ENCODE results near the gene AATF. TPM values are rescaled to one million over a fixed set of nuclear protein-coding genes. Genes with fewer than 3 reads are reported as not detected.

Gene AATF
- total RNA-seq, 4 donors from 2014 or later = 26.9 to 57.8 (median 35.4) TPM

DNA sequence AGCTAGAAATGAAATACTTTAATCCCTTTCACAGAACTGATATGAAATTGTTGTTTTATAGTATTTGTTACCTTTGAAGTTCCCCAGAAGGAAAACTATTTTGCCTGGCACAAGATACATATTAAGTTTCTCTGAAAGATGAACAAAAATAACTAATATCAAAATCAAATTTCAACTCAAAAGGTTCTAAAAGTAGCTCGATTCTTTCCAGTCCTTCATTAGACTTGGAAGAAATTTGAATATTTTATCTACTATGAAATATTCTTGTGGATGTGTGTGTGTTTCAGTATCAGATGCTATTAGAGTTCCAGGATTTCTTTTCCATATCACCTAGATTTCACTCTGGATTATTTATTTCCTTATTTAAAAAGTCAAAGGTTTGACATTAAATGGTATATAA is 3.6 kb upstream of the AATF start:
- Histone ChIP-seq H3K27ac (no peak overlapping the region), H3K4me1 (peaks cover 0 to 27% (median 14%) of the 10 kb centered on the region in 4 donors), H3K27me3 (peaks cover 0 to 65% of the 10 kb centered on the region in 2 donors), H3K9me3 (peaks cover 0 to 5% (median 0%) of the 10 kb centered on the region in 4 donors), H3K4me3 (no peak overlapping the region), H3K36me3 (no peaks in the 10 kb centered on the region)
- TF ChIP-seq CTCF (IDR thresholded peaks at IDR 0.05) (no peak), POLR2A (IDR thresholded peaks at IDR 0.05) (no peak)
- no peak for DNase-seq

DNA sequence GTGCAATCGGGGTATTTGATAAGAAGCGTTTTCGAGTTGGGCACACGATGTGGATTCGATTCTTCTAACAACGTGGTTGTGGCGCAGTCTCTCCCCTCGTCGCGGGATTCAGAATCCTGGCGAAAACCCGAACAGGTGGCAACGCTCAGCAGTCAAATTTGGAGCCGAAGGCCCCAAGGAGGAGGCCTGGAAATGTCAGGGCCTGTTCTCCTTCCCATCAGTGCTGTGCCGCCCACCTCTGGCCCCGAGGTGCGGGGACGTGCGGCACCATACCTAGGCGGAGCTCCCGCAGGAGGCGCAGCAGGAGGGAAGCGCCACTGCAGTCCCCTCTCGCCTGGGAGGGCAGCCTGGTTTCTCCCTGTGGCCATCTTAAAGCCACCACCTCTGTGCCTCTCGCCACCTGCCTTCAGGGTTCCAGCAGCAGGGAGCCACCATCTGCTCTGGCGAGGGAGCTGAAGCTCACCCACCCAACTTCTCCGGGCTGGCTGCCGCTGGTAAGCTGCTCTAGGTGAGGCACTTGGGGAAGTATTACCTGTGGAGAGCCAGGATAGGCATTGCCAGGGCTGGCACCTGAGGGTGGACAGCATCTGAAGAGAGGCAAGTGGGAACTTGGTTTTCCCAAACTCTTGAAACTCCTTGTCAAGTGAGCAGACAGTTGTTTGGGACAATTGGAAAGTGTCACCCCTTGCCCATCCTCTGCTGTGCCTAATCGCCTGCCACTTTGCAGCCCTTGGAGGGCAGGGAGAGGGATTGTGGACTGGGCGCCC is 2.6 kb upstream of the AATF start:
- peaks cover 0 to 55% of the 10 kb centered on the region in 2 donors for H3K27me3 ChIP-seq
- no peaks in the 10 kb centered on the region for H3K36me3 ChIP-seq
- no peak for TF ChIP-seq CTCF (IDR thresholded peaks at IDR 0.05)
- TF ChIP-seq POLR2A (IDR thresholded peaks at IDR 0.05) = no peak
- no peak for DNase-seq
- no peak overlapping the region for H3K4me3 ChIP-seq
- H3K27ac ChIP-seq = no peak overlapping the region
- peaks cover 0 to 5% (median 0%) of the 10 kb centered on the region in 4 donors for H3K9me3 ChIP-seq
- H3K4me1 ChIP-seq = peaks cover 0 to 32% (median 18%) of the 10 kb centered on the region in 4 donors

DNA sequence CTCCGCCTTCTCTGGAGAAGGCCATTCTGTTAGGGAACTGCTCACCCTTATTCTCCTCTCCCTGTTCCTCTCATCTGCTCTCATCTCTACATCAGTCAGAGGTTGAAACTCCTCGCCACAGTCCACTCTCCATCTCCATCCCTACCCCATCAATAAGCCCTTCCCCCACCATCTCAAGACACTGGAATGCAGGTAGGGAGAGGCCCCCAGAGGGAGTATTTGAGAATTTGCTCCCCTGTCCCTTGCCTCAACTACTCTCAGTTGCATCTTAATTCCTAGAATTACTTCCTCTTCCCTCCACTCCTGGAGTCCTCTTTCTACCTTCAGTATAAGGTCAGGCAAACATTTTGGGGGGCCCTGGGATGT is 2.0 kb upstream of the AATF start:
- Histone ChIP-seq H3K9me3 (peaks cover 0 to 5% (median 0%) of the 10 kb centered on the region in 4 donors), H3K27me3 (peaks cover 0 to 49% of the 10 kb centered on the region in 2 donors), H3K4me3 (no peak overlapping the region), H3K27ac (no peak overlapping the region), H3K36me3 (no peaks in the 10 kb centered on the region), H3K4me1 (peaks cover 0 to 32% (median 18%) of the 10 kb centered on the region in 4 donors)
- TF ChIP-seq POLR2A (IDR thresholded peaks at IDR 0.05) (no peak), CTCF (IDR thresholded peaks at IDR 0.05) (no peak)
- DNase-seq = no peak

DNA sequence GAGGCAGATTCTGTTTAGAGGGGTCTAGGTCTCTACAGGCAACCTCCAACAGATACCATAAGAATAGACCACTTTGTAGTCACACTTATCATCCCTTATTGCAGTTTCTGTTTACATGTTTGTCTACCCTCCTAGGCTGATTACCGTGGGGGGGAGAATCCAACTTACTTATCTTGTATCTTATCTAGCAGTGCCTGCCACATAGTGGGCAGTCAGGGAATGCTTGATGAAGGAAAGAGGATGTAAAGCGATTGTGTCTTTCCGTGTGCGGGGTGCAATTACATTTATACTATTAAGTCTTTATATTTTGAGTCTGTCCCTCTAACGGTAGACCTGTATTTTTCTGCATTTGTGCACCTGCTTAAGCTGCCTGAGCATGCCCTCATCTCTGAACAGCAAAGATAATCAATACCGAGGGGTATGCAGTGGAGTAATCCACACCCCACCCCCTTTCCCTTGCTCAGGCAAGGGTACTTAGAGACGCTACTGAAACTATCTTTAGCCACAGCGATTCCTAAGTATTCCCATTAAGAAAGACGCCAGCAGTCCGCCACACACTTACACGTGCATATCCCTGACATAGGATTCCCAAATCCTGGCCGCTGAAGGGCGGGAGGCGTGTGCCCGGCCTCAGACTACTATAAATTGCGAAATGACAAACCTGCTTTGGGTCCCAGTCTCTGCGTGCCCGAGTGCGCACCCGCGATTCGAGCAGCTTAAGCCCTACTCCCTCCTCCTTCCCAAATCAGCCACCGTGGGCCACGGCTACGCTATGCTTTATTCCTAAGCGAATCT is 635 bp upstream of the AATF start:
- peak overlapping the region; percentile 59 to 93 (median 92) for H3K4me3 ChIP-seq
- no peak for TF ChIP-seq CTCF (IDR thresholded peaks at IDR 0.05)
- no peak for TF ChIP-seq POLR2A (IDR thresholded peaks at IDR 0.05)

GRCh38 chr17:36949461-36949927 is 740 bp downstream of the AATF start:
- TF ChIP-seq CTCF (IDR thresholded peaks at IDR 0.05) (no peak), POLR2A (IDR thresholded peaks at IDR 0.05) (no peak)
- H3K27me3 ChIP-seq = peaks cover 0 to 27% of the 10 kb centered on the region in 2 donors
- H3K9me3 ChIP-seq = no peaks in the 10 kb centered on the region
- peak overlapping the region; percentile 79 to 93 (median 89) for H3K27ac ChIP-seq
- peak overlapping the region; percentile 59 to 93 (median 92) for H3K4me3 ChIP-seq
- no peak for DNase-seq
- peaks cover 0 to 17% (median 10%) of the 10 kb centered on the region in 4 donors for H3K4me1 ChIP-seq
- H3K36me3 ChIP-seq = peaks cover 0 to 21% (median 0%) of the 10 kb centered on the region in 3 donors

More for the DNA sequence above, 635 bp upstream of the AATF start:
- peak overlapping the region; percentile 79 to 93 (median 89) for H3K27ac ChIP-seq
- H3K4me1 ChIP-seq = peaks cover 0 to 19% (median 10%) of the 10 kb centered on the region in 4 donors
- H3K9me3 ChIP-seq = no peaks in the 10 kb centered on the region
- peaks cover 0 to 7% (median 0%) of the 10 kb centered on the region in 3 donors for H3K36me3 ChIP-seq
- no peak for DNase-seq
- H3K27me3 ChIP-seq = peaks cover 0 to 35% of the 10 kb centered on the region in 2 donors

All from Peyer's patch (tissue), 4 donors.